Osteoblast (primary cell): ENCODE data around the gene NR4A1. TPM values are rescaled to one million over a fixed set of nuclear protein-coding genes. Genes with fewer than 3 reads are reported as not detected.

Experiments
- DNase-seq: peaks from one replicate; pipeline ENCODE4 v3.0.0; 2011; ENCODE audit warnings: low spot score, mixed read lengths; ENCODE audit not compliant: insufficient read length; ENCODE audit errors: missing footprints
- H2AFZ ChIP-seq: 2 replicates; pipeline ENCODE4 v1.6.0; 2011; ENCODE audit warnings: mild to moderate bottlenecking, low read length
- H3K27ac ChIP-seq: 2 replicates; pipeline ENCODE4 v1.5.1; 2011; ENCODE audit warnings: mild to moderate bottlenecking, low read depth, low read length, moderate library complexity
- H3K27me3 ChIP-seq: 2 replicates; pipeline ENCODE4 v1.6.0; 2012; ENCODE audit warnings: mild to moderate bottlenecking, control low read depth, inconsistent platforms, low read length, moderate library complexity; ENCODE audit not compliant: insufficient read depth
- H3K36me3 ChIP-seq: 2 replicates; pipeline ENCODE4 v1.5.1; 2011; ENCODE audit warnings: mild to moderate bottlenecking, low read length, control low read depth, moderate library complexity; ENCODE audit not compliant: insufficient read depth
- H3K4me1 ChIP-seq: 2 replicates; pipeline ENCODE4 v1.5.1; 2011; ENCODE audit warnings: mild to moderate bottlenecking, low read length, control low read depth, moderate library complexity; ENCODE audit not compliant: insufficient read depth
- H3K4me2 ChIP-seq: 2 replicates; pipeline ENCODE4 v1.6.0; 2011; ENCODE audit warnings: mild to moderate bottlenecking, low read length; ENCODE audit not compliant: insufficient read depth
- H3K4me3 ChIP-seq: fragments of 200-600 bp; sonication (generic); 3 replicates; pipeline ENCODE4 v1.5.1; 2012; ENCODE audit warnings: mild to moderate bottlenecking, low read length, inconsistent platforms; ENCODE audit not compliant: insufficient read depth
- H3K79me2 ChIP-seq: 2 replicates; pipeline ENCODE4 v1.6.0; 2012; ENCODE audit warnings: mild to moderate bottlenecking, low read length, control low read depth, inconsistent platforms; ENCODE audit not compliant: insufficient read depth
- H3K9me3 ChIP-seq: 2 replicates; pipeline ENCODE4 v1.5.1; 2011; ENCODE audit warnings: low read depth, low read length, control low read depth
- H4K20me1 ChIP-seq: 2 replicates; pipeline ENCODE4 v1.6.0; 2012; ENCODE audit warnings: mild to moderate bottlenecking, low read length, control low read depth; ENCODE audit not compliant: insufficient read depth
- CTCF ChIP-seq: IDR thresholded peaks from 2 replicates; pipeline ENCODE4 v1.5.1; 2011; ENCODE audit warnings: mild to moderate bottlenecking, low read depth, low read length, moderate library complexity; ENCODE audit errors: extremely low read depth
- total RNA-seq: library from RNA; depleted of rRNA; stranded (reverse); fragments of >200 nt; gene quantifications from 2 replicates; pipeline ENCODE4 v1.2.3, GENCODE V29; 2012

The NR4A1 gene
- total RNA-seq, 1 donor: 3.3 TPM

- Histone ChIP-seq H3K9me3 (no peaks in the 10 kb centered on the region), H3K4me2 (no peak overlapping the region)
Observed at GRCh38 chr12:52060498-52061177, 9.4 kb downstream of the NR4A1 start.

GRCh38 chr12:52061470-52062166 lies 10.4 kb downstream of the NR4A1 start:
- Histone ChIP-seq H3K27ac (no peak overlapping the region), H3K36me3 (peaks cover 17% of the 10 kb centered on the region), H3K9me3 (no peaks in the 10 kb centered on the region), H3K4me1 (peaks cover 24% of the 10 kb centered on the region), H3K4me2 (no peak overlapping the region), H4K20me1 (no peaks in the 10 kb centered on the region), H3K79me2 (no peaks in the 10 kb centered on the region), H2AFZ (no peak overlapping the region), H3K27me3 (no peaks in the 10 kb centered on the region), H3K4me3 (no peak overlapping the region)
- no peak for TF ChIP-seq CTCF
- no peak for DNase-seq

More at GRCh38 chr12:52060498-52061177, 9.4 kb downstream of the NR4A1 start:
- H3K79me2 ChIP-seq: no peaks in the 10 kb centered on the region
- H3K4me1 ChIP-seq: peaks cover 19% of the 10 kb centered on the region
- H3K27me3 ChIP-seq: no peaks in the 10 kb centered on the region
- H3K27ac ChIP-seq: no peak overlapping the region
- peaks cover 24% of the 10 kb centered on the region for H3K36me3 ChIP-seq
- no peak overlapping the region for H2AFZ ChIP-seq
- H3K4me3 ChIP-seq: no peak overlapping the region
- no peak for DNase-seq
- no peaks in the 10 kb centered on the region for H4K20me1 ChIP-seq
- no peak for TF ChIP-seq CTCF

GRCh38 chr12:52062167-52063081 lies 11.2 kb downstream of the NR4A1 start:
- H2AFZ ChIP-seq: no peak overlapping the region
- H3K4me2 ChIP-seq: no peak overlapping the region
- H3K4me3 ChIP-seq: no peak overlapping the region
- no peaks in the 10 kb centered on the region for H3K79me2 ChIP-seq
- peak overlapping the region; percentile 98 for H3K27ac ChIP-seq
- H4K20me1 ChIP-seq: no peaks in the 10 kb centered on the region
- peaks cover 9% of the 10 kb centered on the region for H3K36me3 ChIP-seq
- H3K9me3 ChIP-seq: no peaks in the 10 kb centered on the region
- DNase-seq: no peak
- peaks cover 30% of the 10 kb centered on the region for H3K4me1 ChIP-seq
- TF ChIP-seq CTCF: no peak
- no peaks in the 10 kb centered on the region for H3K27me3 ChIP-seq
